GM12874 (cell line): ENCODE measurements around the gene CPS1.

Experiments used
- CTCF ChIP-seq: IDR thresholded peaks from 2 replicates; pipeline ENCODE4 v1.5.1; 2011; ENCODE audit warnings: low read depth, mild to moderate bottlenecking, control low read depth, low read length, moderate library complexity; ENCODE audit not compliant: insufficient read depth

The CPS1 gene

GRCh38 chr2:210606001-210606400 lies 49.6 kb downstream of the CPS1 start:
- no peak for TF ChIP-seq CTCF

- no peak for TF ChIP-seq CTCF
Observed at GRCh38 chr2:210611466-210611865, 55.1 kb downstream of the CPS1 start.

GRCh38 chr2:210616074-210616473 lies 59.7 kb downstream of the CPS1 start:
- TF ChIP-seq CTCF, result no peak

- TF ChIP-seq CTCF, result no peak
Observed at GRCh38 chr2:210617318-210617717, 60.9 kb downstream of the CPS1 start.

GRCh38 chr2:210617732-210618330 lies 61.4 kb downstream of the CPS1 start:
- TF ChIP-seq CTCF, result peak; percentile 43; the same call in 1 of the 2 replicates

- TF ChIP-seq CTCF, result no peak
Observed at GRCh38 chr2:210620456-210620855, 64.1 kb downstream of the CPS1 start.

GRCh38 chr2:210623506-210623905 lies 67.1 kb downstream of the CPS1 start:
- TF ChIP-seq CTCF, result no peak
